ENCODE measurements around the gene ULBP1.
"Not testable (repeated sequence)": the region's sequence is repeated elsewhere in the genome, so short reads cannot be mapped to it uniquely, and the experiment has no call there.

DNA sequence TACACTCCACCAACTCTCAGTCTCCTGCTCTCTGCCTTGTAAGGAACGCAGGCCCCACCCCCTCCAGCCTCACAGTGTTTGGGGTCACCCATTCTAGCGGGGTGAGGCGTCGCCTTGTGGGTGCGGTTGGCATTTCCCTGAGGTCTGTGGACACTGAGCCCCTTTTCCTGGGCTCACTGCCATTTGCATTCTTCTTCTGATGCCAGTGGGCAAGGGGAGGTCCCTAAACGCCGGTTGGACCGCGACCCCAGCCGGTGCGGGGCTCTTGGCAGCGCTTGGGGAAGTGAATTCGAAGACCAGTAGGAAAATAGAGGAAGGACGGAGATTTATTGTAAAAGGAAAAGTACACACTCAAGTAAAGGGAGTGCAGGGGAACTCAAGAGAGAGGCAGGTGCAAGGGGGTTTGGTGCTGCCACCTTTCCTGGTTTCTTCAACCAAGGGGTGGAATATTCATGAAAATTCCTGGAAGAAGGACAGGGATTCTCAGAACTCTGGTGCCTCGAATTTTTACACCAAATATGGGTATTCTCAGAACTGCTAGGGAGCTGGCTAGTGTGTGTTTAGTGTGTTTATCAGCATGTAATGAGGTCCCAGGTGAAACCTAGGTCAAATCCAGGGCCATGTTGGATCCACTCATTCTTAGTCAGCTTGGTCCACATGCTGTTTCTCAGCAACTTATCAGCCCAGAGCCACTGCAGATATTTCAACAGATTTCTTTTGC, 51.7 kb downstream of the ULBP1 start:
- TF ChIP-seq, protein P1, sequence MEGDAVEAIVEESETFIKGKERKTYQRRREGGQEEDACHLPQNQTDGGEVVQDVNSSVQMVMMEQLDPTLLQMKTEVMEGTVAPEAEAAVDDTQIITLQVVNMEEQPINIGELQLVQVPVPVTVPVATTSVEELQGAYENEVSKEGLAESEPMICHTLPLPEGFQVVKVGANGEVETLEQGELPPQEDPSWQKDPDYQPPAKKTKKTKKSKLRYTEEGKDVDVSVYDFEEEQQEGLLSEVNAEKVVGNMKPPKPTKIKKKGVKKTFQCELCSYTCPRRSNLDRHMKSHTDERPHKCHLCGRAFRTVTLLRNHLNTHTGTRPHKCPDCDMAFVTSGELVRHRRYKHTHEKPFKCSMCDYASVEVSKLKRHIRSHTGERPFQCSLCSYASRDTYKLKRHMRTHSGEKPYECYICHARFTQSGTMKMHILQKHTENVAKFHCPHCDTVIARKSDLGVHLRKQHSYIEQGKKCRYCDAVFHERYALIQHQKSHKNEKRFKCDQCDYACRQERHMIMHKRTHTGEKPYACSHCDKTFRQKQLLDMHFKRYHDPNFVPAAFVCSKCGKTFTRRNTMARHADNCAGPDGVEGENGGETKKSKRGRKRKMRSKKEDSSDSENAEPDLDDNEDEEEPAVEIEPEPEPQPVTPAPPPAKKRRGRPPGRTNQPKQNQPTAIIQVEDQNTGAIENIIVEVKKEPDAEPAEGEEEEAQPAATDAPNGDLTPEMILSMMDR (IDR thresholded peaks at IDR 0.05): not testable (repeated sequence)
- TF ChIP-seq POLR2A (IDR thresholded peaks at IDR 0.05): not testable (repeated sequence)
